NCI-H2227 (cell line): ENCODE data around the gene DIAPH2.
A peak's percentile ranks its signal among the peaks of the same experiment; 100 is the strongest.
"Not testable (repeated sequence)": the region's sequence is repeated elsewhere in the genome, so short reads cannot be mapped to it uniquely, and the experiment has no call there.

Experiments used
- DNase-seq: peaks from one replicate; lab custom pipeline; 2025; ENCODE audit not compliant: unreplicated experiment; lab: John Stamatoyannopoulos, UW

The DIAPH2 gene

GRCh38 chrX:96684339-96685209 is at the start of gene DIAPH2:
Gene DIAPH2 (plus strand): TSS chrX:96684842.
- peak; percentile 9 for DNase-seq

DNA sequence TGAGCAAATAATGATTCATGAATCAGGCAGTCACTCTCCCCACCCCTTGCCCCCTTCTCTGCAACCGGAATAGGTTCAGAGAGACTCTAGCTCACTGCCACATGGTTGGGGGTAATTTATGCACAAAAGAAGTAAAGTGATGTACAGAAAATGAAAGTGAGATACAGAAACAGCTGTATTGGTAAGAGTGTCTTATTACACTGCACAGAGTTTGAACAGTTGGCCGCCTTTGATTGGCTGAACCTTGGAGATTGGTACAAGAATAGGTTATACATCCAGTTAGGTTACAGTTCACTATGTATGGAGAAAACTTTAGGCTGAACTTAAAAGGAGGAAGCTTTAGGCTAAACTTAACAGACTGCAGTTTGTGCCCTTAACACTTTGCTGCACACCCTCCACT is 34.6 kb upstream of the DIAPH2 start:
- DNase-seq: no peak

DNA sequence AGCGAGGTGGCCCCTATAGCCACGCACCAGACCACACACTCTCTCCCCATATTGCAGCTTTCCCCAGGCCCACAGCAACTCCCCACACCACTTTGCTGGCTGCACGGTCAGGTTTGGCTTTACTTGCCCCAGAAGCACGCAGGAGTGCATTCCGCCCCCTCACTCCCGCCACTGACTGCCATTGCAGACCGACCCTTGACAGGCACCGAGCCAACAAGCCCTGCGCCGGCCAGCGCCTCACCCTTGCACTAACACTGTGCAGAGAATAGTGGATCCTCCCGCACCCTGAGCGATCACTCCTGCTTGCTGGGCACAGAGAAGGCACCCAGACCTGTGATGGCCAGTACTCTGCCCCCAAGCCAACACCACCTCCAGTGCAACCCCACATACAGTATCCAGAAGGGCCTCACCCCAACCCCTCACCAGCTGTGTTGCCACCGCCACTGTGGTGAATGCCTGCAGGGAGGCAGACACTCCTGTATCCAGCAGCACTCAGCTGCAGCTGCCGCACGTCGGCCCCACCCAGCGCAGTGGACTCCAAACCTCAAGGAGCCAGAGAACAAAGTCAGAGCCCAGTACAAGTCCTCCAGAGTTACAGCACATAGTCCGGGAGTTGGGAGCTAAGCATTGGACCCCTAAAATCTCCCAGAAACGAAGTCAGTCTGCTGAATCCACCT is 28.6 kb upstream of the DIAPH2 start:
- DNase-seq: no peak

DNA sequence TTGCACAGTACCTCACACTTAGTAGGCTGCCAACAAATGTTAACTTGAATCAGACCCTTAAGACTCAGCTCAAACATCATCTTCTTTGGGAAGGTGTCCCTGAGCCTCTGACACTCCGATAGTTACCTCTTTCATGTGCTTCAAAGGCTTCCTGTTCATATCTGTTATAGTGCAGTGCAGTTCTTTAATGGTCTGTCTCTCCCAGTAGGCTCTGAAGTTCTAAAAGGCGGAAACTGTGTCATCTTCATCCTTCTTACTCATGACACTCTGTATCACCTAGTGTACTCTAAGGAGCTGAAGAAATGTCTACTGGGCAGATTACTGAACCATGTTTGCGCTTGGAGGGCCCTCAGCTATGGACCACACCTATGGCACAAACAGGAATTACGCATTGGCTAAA is 2.1 kb upstream of the DIAPH2 start:
- no peak for DNase-seq

DNA sequence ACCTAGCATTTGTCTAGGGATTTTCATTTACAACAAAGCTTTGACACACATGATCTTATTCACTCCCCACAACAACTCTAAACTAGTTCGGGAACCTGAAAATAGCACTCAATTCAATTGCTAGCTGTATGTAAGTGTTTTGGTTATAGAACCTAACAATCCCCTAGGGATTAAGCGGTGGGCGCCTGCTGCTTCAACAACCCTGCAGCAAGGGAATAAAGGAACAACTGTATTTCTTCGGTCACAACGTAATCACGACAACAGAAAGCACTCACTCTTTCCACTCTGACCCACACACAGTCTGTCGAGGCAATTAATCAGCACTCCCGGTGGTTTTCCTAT is 674 bp upstream of the DIAPH2 start:
- DNase-seq: no peak

- DNase-seq: no peak
Observed at GRCh38 chrX:96685210-96686099, 813 bp downstream of the DIAPH2 start.

DNA sequence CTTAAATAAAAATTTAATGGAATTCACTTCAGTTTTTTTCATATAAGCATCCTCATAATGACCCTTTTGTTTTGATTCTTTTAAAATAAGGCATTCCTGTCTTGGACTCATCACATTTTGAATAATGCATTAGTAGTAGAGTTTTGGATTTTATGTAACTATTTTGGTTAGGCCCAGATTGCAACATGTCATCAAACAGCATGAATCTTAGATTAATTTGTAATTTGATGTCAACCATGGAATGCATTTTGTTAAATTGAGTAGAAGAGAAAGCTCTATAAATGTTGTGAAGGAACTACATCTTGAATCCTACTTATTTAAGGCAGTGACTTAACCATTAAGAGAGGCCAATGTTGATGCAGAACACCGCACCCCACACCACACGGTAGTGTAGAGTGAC is 3.1 kb downstream of the DIAPH2 start:
- DNase-seq: no peak

DNA sequence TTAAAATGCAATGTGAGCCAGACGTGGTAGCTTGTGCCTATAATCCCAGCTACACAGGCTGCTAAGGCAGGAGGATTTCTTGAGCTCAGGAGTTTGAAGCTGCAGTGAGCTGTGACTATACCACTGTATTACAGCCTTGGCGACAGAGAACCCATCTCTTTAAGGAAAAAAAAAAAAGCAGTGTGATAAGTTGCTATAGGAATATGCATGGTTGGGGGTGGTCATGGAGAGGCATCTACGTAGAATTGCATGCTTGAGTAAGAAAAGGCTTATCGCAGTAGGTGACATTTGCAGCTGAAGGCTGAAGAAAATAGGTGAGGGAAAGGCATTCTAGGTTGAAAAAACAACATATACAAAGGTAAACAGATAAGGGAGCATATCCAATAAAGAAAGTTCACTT is 4.1 kb downstream of the DIAPH2 start:
- no peak for DNase-seq

DNA sequence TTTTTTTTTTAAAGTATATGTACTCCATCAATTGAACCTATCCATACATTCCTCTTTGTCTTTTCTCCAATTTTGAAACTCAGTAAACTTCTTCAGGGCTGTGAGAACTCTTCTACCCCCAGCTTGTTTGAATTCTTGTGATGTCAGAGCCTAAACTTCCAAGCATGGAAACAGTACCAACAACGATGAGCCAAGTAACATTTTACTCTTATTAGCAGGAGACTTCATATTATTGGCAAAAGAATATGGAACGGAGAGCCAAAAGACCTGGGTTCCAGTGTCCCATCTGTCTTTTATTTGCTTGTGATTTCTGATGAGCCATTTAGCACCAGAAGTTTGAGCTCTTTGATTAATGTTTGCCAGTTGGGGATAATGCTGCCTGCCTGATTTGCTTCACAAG is 5.3 kb downstream of the DIAPH2 start:
- no peak for DNase-seq

DNA sequence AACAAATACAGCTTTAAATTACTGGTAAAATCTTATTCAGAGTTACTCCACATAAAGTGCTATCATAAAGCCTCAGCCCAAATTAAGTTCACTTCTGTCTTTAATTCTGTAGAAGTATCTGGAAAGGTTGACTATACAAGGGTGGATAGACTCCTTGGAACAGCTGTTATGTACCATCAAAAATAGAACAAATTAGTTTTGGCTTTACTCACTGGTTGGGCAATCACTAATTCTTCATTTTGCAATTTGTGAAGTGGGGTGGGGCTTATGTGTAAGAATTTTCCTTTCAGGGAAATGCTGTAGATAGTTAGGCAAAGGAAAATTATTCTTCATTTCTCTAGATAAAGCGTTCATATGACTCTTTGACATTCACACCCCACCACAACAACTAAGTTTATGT is 7.8 kb downstream of the DIAPH2 start:
- no peak for DNase-seq

GRCh38 chrX:96692890-96693289 is 8.2 kb downstream of the DIAPH2 start:
- no peak for DNase-seq

- no peak for DNase-seq
Observed at GRCh38 chrX:96693407-96693806, 8.8 kb downstream of the DIAPH2 start.

DNA sequence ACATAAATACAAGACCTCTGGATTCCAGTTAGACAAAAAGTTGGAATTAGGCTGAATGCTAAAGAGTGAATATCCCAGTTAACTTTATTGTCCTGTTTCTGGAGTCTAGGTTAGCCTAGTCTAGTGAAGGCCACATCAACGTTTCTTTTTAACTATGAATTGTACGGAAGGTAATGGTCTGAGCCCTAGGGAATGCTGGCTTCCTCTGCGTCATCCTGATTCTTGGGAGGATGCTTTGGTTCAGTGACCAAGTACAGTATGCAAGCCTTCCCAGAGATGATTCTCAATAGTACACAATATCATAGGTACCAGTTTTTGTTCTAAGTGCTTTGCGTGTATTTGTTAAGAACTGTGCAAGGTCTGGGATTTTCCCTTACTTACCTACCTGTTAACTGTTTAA is 11.8 kb downstream of the DIAPH2 start:
- DNase-seq: no peak

DNA sequence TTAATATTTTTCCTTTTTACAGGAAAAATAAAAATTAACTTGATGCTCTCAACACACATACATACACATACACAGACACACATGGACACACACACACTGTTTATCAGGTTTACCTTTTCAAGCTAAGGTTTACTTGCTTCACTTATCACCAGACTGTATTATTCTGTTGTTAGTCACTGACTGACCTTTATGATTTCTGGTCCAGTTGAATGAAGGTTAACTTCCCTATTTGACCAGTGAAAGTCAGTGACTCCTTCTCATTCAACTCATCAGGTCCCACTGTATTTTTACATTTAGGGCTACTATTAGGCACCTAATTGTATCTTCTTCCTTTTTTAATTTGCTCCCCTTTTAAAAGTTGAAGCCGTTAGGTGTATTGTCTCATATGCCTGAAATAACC is 16.0 kb downstream of the DIAPH2 start:
- no peak for DNase-seq

- DNase-seq: no peak
Observed at GRCh38 chrX:96703379-96703778, 18.7 kb downstream of the DIAPH2 start.

- DNase-seq: no peak
Observed at GRCh38 chrX:96703816-96704215, 19.2 kb downstream of the DIAPH2 start.

- no peak for DNase-seq
Observed at GRCh38 chrX:96704629-96705028, 20.0 kb downstream of the DIAPH2 start.

DNA sequence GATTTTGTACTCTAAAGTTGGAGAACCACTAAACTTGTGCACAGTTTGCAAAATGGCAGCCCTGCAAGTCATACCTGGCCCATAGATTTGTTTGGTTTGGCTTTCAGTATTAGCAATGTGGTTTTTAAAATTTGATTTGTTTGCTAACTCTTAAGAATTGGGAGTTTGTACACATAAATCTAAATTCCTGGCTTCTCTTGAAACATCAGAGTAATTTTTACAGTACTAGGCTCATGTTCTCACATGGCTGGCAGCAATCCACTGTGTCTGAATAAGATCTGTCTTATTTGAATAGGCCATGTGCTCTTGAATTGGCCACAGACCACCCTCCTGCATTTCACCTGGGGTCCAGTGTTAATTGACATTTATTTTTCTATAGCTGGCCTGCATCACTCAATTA is 21.3 kb downstream of the DIAPH2 start:
- no peak for DNase-seq

- DNase-seq: no peak
Observed at GRCh38 chrX:96707804-96708203, 23.2 kb downstream of the DIAPH2 start.

- no peak for DNase-seq
Observed at GRCh38 chrX:96710031-96710430, 25.4 kb downstream of the DIAPH2 start.

DNA sequence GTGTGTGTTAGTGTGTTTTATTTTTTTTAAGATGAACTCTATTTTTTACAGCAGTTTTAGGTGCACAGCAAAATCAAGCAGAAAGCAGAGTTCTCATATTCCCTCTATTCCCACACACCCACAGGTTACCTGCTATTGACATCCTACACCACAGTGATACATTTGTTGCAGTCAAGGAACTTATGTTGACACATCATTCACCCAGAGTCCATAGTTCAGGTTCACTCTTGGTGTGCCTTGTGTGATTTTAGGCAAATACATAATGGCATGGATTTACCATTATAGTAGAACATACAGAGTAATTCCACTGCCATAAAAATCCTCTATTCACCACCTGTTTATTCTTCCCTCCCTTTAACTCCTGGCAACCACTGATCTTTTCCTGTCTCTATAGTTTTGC is 28.7 kb downstream of the DIAPH2 start:
- no peak for DNase-seq

- not testable (repeated sequence) for DNase-seq
Observed at GRCh38 chrX:96714393-96714792, 29.8 kb downstream of the DIAPH2 start.
